Activated CD8-positive, alpha-beta memory T cell treated with anti-CD3 and anti-CD28 coated beads, Interleukin-2, amount 10 ng/mL, durations not matched to agents 7 days and 5 days (primary cell): ENCODE results near the gene CASQ2. TPM values are rescaled to one million over a fixed set of nuclear protein-coding genes. Genes with fewer than 3 reads are reported as not detected.
A peak's percentile ranks its signal among the peaks of the same experiment; 100 is the strongest.
"Not testable (repeated sequence)": the region's sequence is repeated elsewhere in the genome, so short reads cannot be mapped to it uniquely, and the experiment has no call there.

ENCODE experiments used
- ATAC-seq: fragments of 150-1000 bp; cut with Tn5 transposase; one replicate; pipeline ENCODE4 v1.10.0; 2021; ENCODE audit warnings: moderate library complexity
- CTCF ChIA-PET: fragments of 350-600 bp; sonication (Branson Sonifier 250); formaldehyde crosslinking; loops from one replicate; lab custom pipeline; 2021; ENCODE audit warnings: antibody characterized with exemption; lab: Charles Lee
- DNase-seq: peaks from one replicate; pipeline ENCODE4 v3.0.0-alpha.2; 2020
- H3K27ac Mint-ChIP-seq: one replicate; pipeline ENCODE4 v1.8.0; 2021; ENCODE audit warnings: mild to moderate bottlenecking, mixed read lengths
- H3K27me3 Mint-ChIP-seq: one replicate; pipeline ENCODE4 v1.8.0; 2021; ENCODE audit warnings: mixed read lengths
- H3K36me3 Mint-ChIP-seq: one replicate; pipeline ENCODE4 v1.8.0; 2021; ENCODE audit warnings: mild to moderate bottlenecking, mixed read lengths
- H3K4me1 Mint-ChIP-seq: one replicate; pipeline ENCODE4 v1.8.0; 2021; ENCODE audit warnings: mixed read lengths
- H3K4me3 Mint-ChIP-seq: one replicate; pipeline ENCODE4 v1.8.0; 2021; ENCODE audit warnings: mild to moderate bottlenecking, moderate library complexity, mixed read lengths
- H3K9me3 Mint-ChIP-seq: one replicate; pipeline ENCODE4 v1.8.0; 2022; ENCODE audit warnings: low read depth, mixed read lengths
- total RNA-seq, 2 experiments: library from RNA; stranded (reverse); gene quantifications; one replicate each; pipeline ENCODE4 v1.2.3, GENCODE V29; 2021

Gene CASQ2
- total RNA-seq, 2 experiments from 2014 or later = not detected

- ATAC-seq = no peak
- DNase-seq = no peak
- peaks cover 21% of the 10 kb centered on the region for H3K27me3 Mint-ChIP-seq
Measured at GRCh38 chr1:115796036-115796435, 27.5 kb upstream of the CASQ2 start.

GRCh38 chr1:115794976-115795639 is 26.6 kb upstream of the CASQ2 start:
- ATAC-seq (no peak), DNase-seq (no peak)
- Mint-ChIP-seq H3K36me3 (no peaks in the 10 kb centered on the region), H3K27ac (no peak overlapping the region), H3K27me3 (peaks cover 21% of the 10 kb centered on the region), H3K9me3 (no peaks in the 10 kb centered on the region), H3K4me1 (no peaks in the 10 kb centered on the region), H3K4me3 (no peak overlapping the region)
- CTCF ChIA-PET = no interaction called here

More at GRCh38 chr1:115796036-115796435, 27.5 kb upstream of the CASQ2 start:
- CTCF ChIA-PET = no interaction called here
- Mint-ChIP-seq H3K9me3 (no peaks in the 10 kb centered on the region), H3K36me3 (no peaks in the 10 kb centered on the region), H3K27ac (no peak overlapping the region), H3K4me1 (no peaks in the 10 kb centered on the region), H3K4me3 (no peak overlapping the region)

GRCh38 chr1:115793162-115793561 is 24.6 kb upstream of the CASQ2 start:
- CTCF ChIA-PET = no interaction called here
- no peaks in the 10 kb centered on the region for H3K4me1 Mint-ChIP-seq
- H3K27me3 Mint-ChIP-seq = peaks cover 23% of the 10 kb centered on the region
- no peak for DNase-seq
- no peak overlapping the region for H3K27ac Mint-ChIP-seq
- no peaks in the 10 kb centered on the region for H3K36me3 Mint-ChIP-seq
- H3K9me3 Mint-ChIP-seq = no peaks in the 10 kb centered on the region
- ATAC-seq = no peak
- no peak overlapping the region for H3K4me3 Mint-ChIP-seq

GRCh38 chr1:115791816-115792215 is 23.3 kb upstream of the CASQ2 start:
- H3K4me3 Mint-ChIP-seq = no peak overlapping the region
- no peaks in the 10 kb centered on the region for H3K36me3 Mint-ChIP-seq
- H3K27ac Mint-ChIP-seq = no peak overlapping the region
- peaks cover 30% of the 10 kb centered on the region for H3K27me3 Mint-ChIP-seq
- no peak for ATAC-seq
- peaks cover under 1% of the 10 kb centered on the region for H3K9me3 Mint-ChIP-seq
- CTCF ChIA-PET = no interaction called here
- no peaks in the 10 kb centered on the region for H3K4me1 Mint-ChIP-seq
- no peak for DNase-seq

GRCh38 chr1:115790846-115791245 is 22.3 kb upstream of the CASQ2 start:
- CTCF ChIA-PET = no interaction called here
- H3K9me3 Mint-ChIP-seq = peaks cover 2% of the 10 kb centered on the region

GRCh38 chr1:115790356-115790755 is 21.8 kb upstream of the CASQ2 start:
- ATAC-seq (no peak), DNase-seq (no peak)
- no peaks in the 10 kb centered on the region for H3K36me3 Mint-ChIP-seq
- peaks cover 26% of the 10 kb centered on the region for H3K27me3 Mint-ChIP-seq
- peaks cover 2% of the 10 kb centered on the region for H3K9me3 Mint-ChIP-seq
- H3K4me3 Mint-ChIP-seq = no peak overlapping the region
- H3K4me1 Mint-ChIP-seq = no peaks in the 10 kb centered on the region
- no peak overlapping the region for H3K27ac Mint-ChIP-seq
- CTCF ChIA-PET = no interaction called here

More at GRCh38 chr1:115790846-115791245, 22.3 kb upstream of the CASQ2 start:
- H3K4me1 Mint-ChIP-seq = no peaks in the 10 kb centered on the region
- H3K36me3 Mint-ChIP-seq = no peaks in the 10 kb centered on the region
- no peak for DNase-seq
- H3K27me3 Mint-ChIP-seq = peaks cover 26% of the 10 kb centered on the region
- H3K4me3 Mint-ChIP-seq = no peak overlapping the region
- no peak overlapping the region for H3K27ac Mint-ChIP-seq
- no peak for ATAC-seq

- CTCF ChIA-PET = interaction anchor here (1.9 kb wide), 1 partner anchor 198 kb away, joined by 4 read pairs; no protein-coding TSS in a partner anchor
Measured at GRCh38 chr1:115783311-115783710, 14.8 kb upstream of the CASQ2 start.

GRCh38 chr1:115782571-115783281 is 14.2 kb upstream of the CASQ2 start:
- H3K4me1 Mint-ChIP-seq = no peaks in the 10 kb centered on the region
- no peak overlapping the region for H3K4me3 Mint-ChIP-seq
- CTCF ChIA-PET = interaction anchor here (1.9 kb wide), 1 partner anchor 198 kb away, joined by 4 read pairs; no protein-coding TSS in a partner anchor
- peaks cover 2% of the 10 kb centered on the region for H3K9me3 Mint-ChIP-seq
- no peak overlapping the region for H3K27ac Mint-ChIP-seq
- peaks cover 22% of the 10 kb centered on the region for H3K27me3 Mint-ChIP-seq
- DNase-seq (no peak), ATAC-seq (no peak)
- H3K36me3 Mint-ChIP-seq = no peaks in the 10 kb centered on the region

More at GRCh38 chr1:115783311-115783710, 14.8 kb upstream of the CASQ2 start:
- DNase-seq (no peak), ATAC-seq (no peak)
- Mint-ChIP-seq H3K4me3 (no peak overlapping the region), H3K4me1 (no peaks in the 10 kb centered on the region), H3K9me3 (peaks cover 2% of the 10 kb centered on the region), H3K27ac (no peak overlapping the region), H3K27me3 (peaks cover 22% of the 10 kb centered on the region), H3K36me3 (no peaks in the 10 kb centered on the region)

- Mint-ChIP-seq H3K27me3 (peaks cover 17% of the 10 kb centered on the region), H3K4me1 (no peaks in the 10 kb centered on the region), H3K36me3 (no peaks in the 10 kb centered on the region), H3K9me3 (peaks cover 2% of the 10 kb centered on the region), H3K4me3 (no peak overlapping the region), H3K27ac (no peak overlapping the region)
- ATAC-seq (no peak), DNase-seq (no peak)
- CTCF ChIA-PET = interaction anchor here (1.9 kb wide), 1 partner anchor 199 kb away, joined by 4 read pairs; no protein-coding TSS in a partner anchor
Measured at GRCh38 chr1:115781851-115782250, 13.3 kb upstream of the CASQ2 start.

- no peak for DNase-seq
- no peaks in the 10 kb centered on the region for H3K4me1 Mint-ChIP-seq
- CTCF ChIA-PET = interaction anchor here (1.9 kb wide), 1 partner anchor 200 kb away, joined by 4 read pairs; no protein-coding TSS in a partner anchor
Measured at GRCh38 chr1:115781343-115781742, 12.8 kb upstream of the CASQ2 start.

GRCh38 chr1:115780655-115781054 is 12.1 kb upstream of the CASQ2 start:
- peaks cover 23% of the 10 kb centered on the region for H3K27me3 Mint-ChIP-seq
- H3K9me3 Mint-ChIP-seq, H3K4me1 Mint-ChIP-seq, H3K4me3 Mint-ChIP-seq, ATAC-seq, H3K36me3 Mint-ChIP-seq, DNase-seq, CTCF ChIA-PET, H3K27ac Mint-ChIP-seq: not testable (repeated sequence)

More at GRCh38 chr1:115781343-115781742, 12.8 kb upstream of the CASQ2 start:
- no peak for ATAC-seq
- Mint-ChIP-seq H3K36me3 (no peaks in the 10 kb centered on the region), H3K27me3 (peaks cover 18% of the 10 kb centered on the region), H3K9me3 (no peaks in the 10 kb centered on the region), H3K4me3 (no peak overlapping the region), H3K27ac (no peak overlapping the region)

GRCh38 chr1:115779075-115779474 is 10.6 kb upstream of the CASQ2 start:
- H3K4me1 Mint-ChIP-seq, CTCF ChIA-PET, H3K9me3 Mint-ChIP-seq, H3K36me3 Mint-ChIP-seq, DNase-seq, H3K4me3 Mint-ChIP-seq, ATAC-seq, H3K27ac Mint-ChIP-seq: not testable (repeated sequence)
- peaks cover 27% of the 10 kb centered on the region for H3K27me3 Mint-ChIP-seq

GRCh38 chr1:115771847-115772457 is 3.4 kb upstream of the CASQ2 start:
- Mint-ChIP-seq H3K4me1 (no peaks in the 10 kb centered on the region), H3K27ac (no peak overlapping the region), H3K27me3 (peaks cover 12% of the 10 kb centered on the region), H3K4me3 (no peak overlapping the region), H3K36me3 (no peaks in the 10 kb centered on the region), H3K9me3 (no peaks in the 10 kb centered on the region)
- DNase-seq (no peak), ATAC-seq (peak; percentile 45)
- CTCF ChIA-PET = interaction anchor here (1.0 to 2.1 kb wide), 5 partner anchors 12 to 163 kb away, joined by 3 to 9 read pairs (median 5); no protein-coding TSS in a partner anchor
